ENCODE measurements around the gene HSP90B1.

Gene HSP90B1

GRCh38 chr12:103978384-103978982 lies 48.3 kb downstream of the HSP90B1 start:
- no peak for DNase-seq

- peak; percentile 47 for DNase-seq
These were observed 56.6 kb downstream of the HSP90B1 start for GRCh38 chr12:103986829-103987228.

DNA sequence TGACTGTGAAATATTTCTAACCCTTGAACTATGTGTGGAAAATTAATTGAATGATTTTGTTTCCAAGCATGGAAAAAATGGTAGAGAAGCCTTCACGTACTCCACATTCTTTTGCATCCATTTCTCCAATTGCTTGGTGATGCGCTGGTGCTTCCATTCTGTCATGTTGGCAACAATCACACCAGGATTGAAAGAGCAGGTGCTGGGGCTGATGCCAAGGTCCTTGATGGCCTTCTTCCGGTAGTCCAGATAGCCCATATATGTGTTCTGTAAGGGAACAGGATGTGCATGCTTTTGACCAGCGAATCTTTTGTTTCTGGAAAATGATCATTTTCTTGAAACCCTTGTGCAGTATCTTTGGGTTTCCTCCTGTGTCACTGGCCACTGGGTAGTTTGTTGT lies 64.0 kb downstream of the HSP90B1 start:
- DNase-seq: no peak

- DNase-seq: no peak
These were observed 66.4 kb downstream of the HSP90B1 start for GRCh38 chr12:103996595-103996994.

- DNase-seq: no peak
These were observed 67.2 kb downstream of the HSP90B1 start for GRCh38 chr12:103997286-103997900.

Measured in kidney glomerular epithelial cell (primary cell).